OCI-M1 (cell line): ENCODE measurements around the gene ACER2.
A peak's percentile ranks its signal among the peaks of the same experiment; 100 is the strongest.
"Not testable (repeated sequence)": the region's sequence is repeated elsewhere in the genome, so short reads cannot be mapped to it uniquely, and the experiment has no call there.

Experiments used
- DNase-seq: peaks from one replicate; lab custom pipeline; 2025; lab: John Stamatoyannopoulos, UW

Gene ACER2

GRCh38 chr9:19408693-19409400 lies at the start of gene ACER2:
TSS of gene ACER2 (plus strand) at chr9:19409009. CDS start at chr9:19409085, 76 bp downstream.
- DNase-seq, result peak; percentile 91

DNA sequence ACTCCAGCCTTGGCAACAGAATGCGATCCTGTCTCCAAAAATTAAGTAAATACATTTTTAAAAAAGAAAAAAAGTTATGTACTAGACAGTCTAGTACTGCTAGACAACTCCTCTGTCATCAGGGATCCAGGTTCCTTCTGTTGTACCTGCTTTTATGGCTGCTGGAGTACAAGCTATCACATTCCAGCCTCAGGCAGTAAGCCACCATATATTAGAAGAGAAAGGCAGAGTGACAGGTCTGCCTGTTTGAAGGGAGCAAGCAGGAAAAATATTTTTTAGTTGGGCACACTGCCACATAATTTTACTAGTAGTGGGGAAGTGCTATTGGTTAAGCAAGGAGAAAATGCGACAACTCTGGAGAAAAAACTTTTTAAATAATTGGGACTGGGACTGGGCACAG lies 39.7 kb upstream of the ACER2 start:
- DNase-seq, result no peak

DNA sequence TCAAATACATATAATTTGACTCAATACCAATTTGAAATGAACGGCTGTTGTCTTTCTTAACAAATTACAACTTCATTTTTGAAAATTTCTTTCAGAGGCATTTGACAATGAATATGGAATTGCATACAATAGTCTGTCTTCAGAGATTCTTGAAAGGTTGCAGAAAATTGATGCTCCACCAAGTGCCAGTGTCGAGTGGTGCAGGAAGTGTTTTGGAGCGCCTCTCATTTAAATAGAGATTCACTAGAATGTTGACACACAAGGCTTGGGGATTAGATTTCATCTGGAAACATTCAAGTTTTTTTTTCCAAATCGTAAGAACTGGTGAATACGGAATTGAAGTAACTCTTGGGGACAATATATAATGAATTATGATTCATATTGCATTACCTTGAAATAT lies 36.9 kb upstream of the ACER2 start:
- peak; percentile 3 for DNase-seq

DNA sequence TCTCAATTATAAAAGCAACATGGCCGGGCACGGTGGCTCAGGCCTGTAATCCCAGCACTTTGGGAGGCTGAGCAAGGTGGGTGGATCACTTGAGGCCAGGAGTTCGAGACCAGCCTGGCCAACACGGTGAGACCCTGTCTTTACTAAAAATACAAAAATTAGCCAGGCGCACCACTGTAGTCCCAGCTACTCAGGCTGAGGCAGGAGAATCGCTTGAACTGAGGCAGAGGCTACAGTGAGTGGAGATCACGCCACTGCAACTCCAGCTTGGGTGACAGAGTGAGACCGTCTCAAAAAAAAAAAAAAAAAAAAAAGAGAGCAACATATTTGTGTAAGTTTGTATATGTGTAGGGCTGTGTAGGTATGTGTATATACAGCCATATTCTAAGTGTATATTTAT lies 36.2 kb upstream of the ACER2 start:
- DNase-seq, result no peak

GRCh38 chr9:19373527-19373926 lies 35.3 kb upstream of the ACER2 start:
- no peak for DNase-seq

DNA sequence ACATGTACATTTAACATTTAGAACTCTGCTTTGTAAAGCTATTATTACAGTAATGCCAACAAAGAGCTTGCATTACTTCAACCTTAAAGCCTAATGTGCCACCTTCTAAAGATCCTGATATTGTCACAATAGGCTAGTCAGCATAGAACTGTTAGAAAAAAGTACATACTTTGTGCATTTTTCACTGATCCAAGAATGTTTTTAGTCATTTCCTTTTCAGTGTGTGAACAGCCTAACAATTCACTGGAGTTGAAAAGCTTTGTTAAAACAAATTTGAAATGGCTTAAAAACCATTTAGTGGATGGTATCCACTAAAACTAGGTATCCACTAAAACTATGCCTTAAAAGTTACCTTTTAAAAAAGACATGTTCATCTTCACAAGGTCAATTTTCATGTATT lies 33.3 kb upstream of the ACER2 start:
- no peak for DNase-seq

- DNase-seq, result no peak
These were observed 31.9 kb upstream of the ACER2 start for GRCh38 chr9:19376931-19377330.

GRCh38 chr9:19378164-19378563 lies 30.6 kb upstream of the ACER2 start:
- no peak for DNase-seq

- no peak for DNase-seq
These were observed 30.2 kb upstream of the ACER2 start for GRCh38 chr9:19378647-19379046.

DNA sequence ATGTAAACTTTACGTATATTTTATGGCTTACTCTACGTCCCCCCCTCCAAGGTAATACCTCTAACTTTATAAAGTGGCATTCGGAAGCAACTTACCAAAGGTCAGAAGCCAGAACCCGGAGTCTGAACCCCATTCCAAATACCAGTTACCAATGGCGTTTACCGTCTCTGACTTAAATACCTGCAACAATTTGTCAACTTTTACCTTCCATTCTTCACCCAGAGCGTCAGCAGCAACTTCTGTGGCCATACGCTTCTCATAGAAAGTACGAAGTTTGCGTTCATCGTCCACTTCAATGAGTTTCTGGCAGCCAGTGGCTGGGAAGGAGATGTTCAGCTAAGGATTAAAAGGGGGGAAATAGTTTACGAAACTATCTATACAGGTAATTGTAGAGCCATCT lies 29.5 kb upstream of the ACER2 start:
- DNase-seq, result no peak

DNA sequence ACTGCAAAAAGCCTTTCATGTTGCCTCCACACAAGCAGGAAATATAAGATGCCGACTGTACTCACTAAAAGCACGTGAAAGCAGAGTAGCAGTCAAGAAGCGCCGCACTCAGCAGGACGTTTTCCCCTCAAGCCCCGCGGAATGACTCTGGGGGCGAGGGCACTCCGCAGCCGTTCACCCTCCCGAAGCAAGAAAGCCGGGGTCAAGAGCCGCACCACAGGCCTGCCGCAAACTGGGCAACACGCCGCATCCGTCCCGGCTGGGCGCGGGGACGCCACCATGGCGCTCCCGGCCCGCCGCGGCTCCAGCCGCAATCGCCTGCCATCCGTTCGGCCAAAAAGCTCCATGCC lies 29.1 kb upstream of the ACER2 start:
- peak; percentile 40 for DNase-seq

GRCh38 chr9:19380826-19381075 lies 28.1 kb upstream of the ACER2 start:
- peak; percentile 57 for DNase-seq

DNA sequence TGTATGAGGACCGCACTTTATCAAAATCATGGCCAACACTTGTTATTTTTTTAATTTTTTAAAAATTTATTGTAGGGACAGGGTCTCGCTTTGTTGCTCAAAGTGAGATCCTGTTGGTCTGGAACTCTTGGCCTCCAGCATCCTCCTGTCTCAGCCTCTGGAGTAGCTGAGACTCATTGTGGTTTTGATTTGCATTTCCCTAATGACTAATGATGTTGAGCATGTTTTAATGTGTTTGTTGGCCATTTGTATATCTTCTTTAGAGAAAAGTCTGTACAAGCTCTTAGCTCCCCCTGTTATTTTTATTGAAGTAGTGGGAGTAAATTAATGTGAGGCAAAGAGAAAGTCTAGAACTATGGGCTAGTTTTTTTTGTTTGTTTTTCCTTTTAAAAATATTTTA lies 27.2 kb upstream of the ACER2 start:
- DNase-seq, result peak; percentile 45

GRCh38 chr9:19385212-19385611 lies 23.6 kb upstream of the ACER2 start:
- not testable (repeated sequence) for DNase-seq

GRCh38 chr9:19385786-19386501 lies 22.9 kb upstream of the ACER2 start:
- no peak for DNase-seq

GRCh38 chr9:19386502-19387044 lies 22.2 kb upstream of the ACER2 start:
- DNase-seq, result no peak

DNA sequence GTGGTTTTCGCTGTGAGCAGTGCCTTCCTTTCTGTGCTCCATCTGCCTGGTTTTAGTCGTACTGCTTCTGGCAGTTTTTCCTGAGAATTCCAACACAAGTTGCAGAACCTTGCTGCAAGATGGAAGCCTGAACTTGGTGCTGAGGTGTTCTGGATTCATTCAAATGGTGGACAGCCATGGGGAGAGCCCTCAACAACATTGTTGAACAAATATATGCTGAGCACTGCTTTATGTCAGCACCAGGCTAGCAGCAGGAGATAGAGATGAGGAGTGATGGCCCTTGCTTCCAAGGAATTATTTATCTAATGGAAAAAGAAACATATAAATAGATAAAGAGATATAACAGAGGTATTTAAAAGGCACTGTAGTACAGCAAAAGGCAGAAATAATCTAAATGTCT lies 21.5 kb upstream of the ACER2 start:
- no peak for DNase-seq

GRCh38 chr9:19389539-19389938 lies 19.3 kb upstream of the ACER2 start:
- DNase-seq, result not testable (repeated sequence)

- no peak for DNase-seq
These were observed 11.0 kb upstream of the ACER2 start for GRCh38 chr9:19397845-19398244.

GRCh38 chr9:19403231-19403630 lies 5.6 kb upstream of the ACER2 start:
- peak; percentile 5 for DNase-seq

DNA sequence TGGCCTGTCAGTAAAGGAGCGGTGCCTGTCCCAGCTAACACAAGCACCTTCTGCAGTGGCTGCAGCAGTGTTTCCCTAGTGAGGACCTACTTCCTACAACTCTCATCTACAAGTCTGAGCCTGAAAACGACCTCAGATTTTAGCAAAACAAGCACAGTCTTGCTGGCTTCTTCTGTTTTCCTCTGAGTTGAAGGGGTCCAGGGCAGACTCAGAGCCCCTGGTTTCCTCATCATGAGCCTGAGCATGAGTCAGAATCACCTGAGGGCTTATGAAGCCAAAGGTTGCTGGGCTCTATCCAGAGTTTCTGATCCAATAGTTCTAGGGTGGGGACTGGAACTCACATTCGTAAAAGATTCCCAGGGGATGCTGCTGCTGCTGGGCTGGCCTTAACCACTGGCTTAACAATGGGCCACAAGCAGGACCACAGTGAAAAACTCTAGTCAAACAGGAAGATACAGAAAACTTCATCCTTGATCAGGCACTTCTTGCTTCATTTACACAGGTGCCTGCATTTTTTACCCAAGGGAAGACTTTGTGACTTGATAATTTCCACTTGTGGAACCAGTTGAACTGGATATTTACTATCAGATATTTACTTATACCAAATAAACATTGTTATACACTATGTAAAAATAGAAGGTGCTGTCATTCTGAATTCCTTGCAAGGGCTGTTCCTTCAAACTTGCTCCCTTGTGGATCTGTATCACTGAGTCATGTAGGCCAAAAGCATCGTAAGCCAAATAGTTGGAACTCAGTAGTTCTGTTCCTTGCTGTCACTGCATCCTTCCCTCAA lies 4.3 kb upstream of the ACER2 start:
- DNase-seq, result no peak

DNA sequence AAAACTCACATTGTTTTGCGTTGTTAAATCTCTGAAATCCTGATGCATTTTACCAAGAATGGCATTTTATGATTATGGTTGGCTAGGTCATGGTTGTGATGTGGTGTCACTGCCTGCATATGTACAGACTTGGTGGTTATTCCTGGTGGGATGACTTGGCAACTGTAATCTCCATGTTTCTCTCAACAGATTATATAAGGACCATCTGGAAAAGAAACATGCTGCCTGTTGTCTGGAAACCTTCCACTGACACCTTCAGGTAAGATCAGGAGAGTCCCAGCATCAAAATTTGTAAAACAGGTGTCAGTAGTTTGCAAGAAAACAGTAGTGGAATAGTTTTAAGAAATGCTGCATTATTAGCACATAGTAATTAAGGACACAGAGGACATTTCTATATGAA lies 3.0 kb upstream of the ACER2 start:
- no peak for DNase-seq

DNA sequence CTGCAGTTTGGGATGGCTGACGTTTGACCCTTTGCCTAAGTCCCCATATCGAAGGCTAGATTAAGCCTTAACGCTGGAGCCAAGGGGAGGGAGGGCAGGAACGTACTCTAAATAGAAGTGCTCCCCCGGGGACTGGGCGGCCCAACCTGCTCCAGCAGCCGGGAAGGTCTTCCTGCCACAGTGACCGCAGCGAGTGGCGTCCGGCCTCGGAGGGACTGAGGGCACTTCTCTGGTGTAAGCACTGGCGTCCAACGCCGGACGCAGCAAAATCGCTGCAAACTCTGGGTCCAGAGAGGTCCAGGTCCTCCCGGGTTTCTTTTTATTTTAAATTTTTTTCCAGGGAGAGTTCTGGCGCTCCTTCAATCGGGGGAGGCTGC lies 505 bp upstream of the ACER2 start:
- peak; percentile 31 for DNase-seq
